Astrocyte (in vitro differentiated cells and primary cell): ENCODE measurements around the gene SH2D7. TPM values are rescaled to one million over a fixed set of nuclear protein-coding genes. Genes with fewer than 3 reads are reported as not detected.

ENCODE experiments used
- DNase-seq: peaks from one replicate; pipeline ENCODE4 v3.0.0-alpha.2; 2010; ENCODE audit warnings: low read depth
- FAIRE-seq: peaks from 2 replicates; lab custom pipeline; 2011; peaks lifted over from hg19 to GRCh38; lab: Jason Lieb, UNC
- H2AFZ ChIP-seq: 2 replicates; pipeline ENCODE4 v1.6.0; 2012; ENCODE audit warnings: low read depth, low read length, inconsistent platforms
- H3K27ac ChIP-seq: 2 replicates; pipeline ENCODE4 v1.5.1; 2011; ENCODE audit warnings: low read depth, low read length, inconsistent platforms
- H3K27me3 ChIP-seq: 2 replicates; pipeline ENCODE4 v1.6.0; 2011; ENCODE audit warnings: low read length, inconsistent platforms; ENCODE audit not compliant: insufficient read depth
- H3K36me3 ChIP-seq: 2 replicates; pipeline ENCODE4 v1.5.1; 2011; ENCODE audit warnings: low read length, inconsistent platforms; ENCODE audit not compliant: insufficient read depth
- H3K4me1 ChIP-seq: 2 replicates; pipeline ENCODE4 v1.5.1; 2011; ENCODE audit warnings: low read length, inconsistent platforms; ENCODE audit not compliant: insufficient read depth
- H3K4me2 ChIP-seq: 2 replicates; pipeline ENCODE4 v1.6.0; 2012; ENCODE audit warnings: low read length, inconsistent platforms
- H3K4me3 ChIP-seq: 2 replicates; pipeline ENCODE4 v1.5.1; 2011; ENCODE audit warnings: low read depth, mild to moderate bottlenecking, low read length, inconsistent platforms; ENCODE audit not compliant: insufficient read depth
- H3K79me2 ChIP-seq: 2 replicates; pipeline ENCODE4 v1.6.0; 2012; ENCODE audit warnings: mild to moderate bottlenecking, low read length, inconsistent platforms; ENCODE audit not compliant: insufficient read depth
- H3K9ac ChIP-seq: 2 replicates; pipeline ENCODE4 v1.6.0; 2012; ENCODE audit warnings: mild to moderate bottlenecking, low read length, inconsistent platforms
- H3K9me3 ChIP-seq: 2 replicates; pipeline ENCODE4 v1.5.1; 2012; ENCODE audit warnings: low read depth, mild to moderate bottlenecking, low read length, inconsistent platforms; ENCODE audit not compliant: insufficient read depth
- H4K20me1 ChIP-seq: 2 replicates; pipeline ENCODE4 v1.6.0; 2012; ENCODE audit warnings: low read length, inconsistent platforms; ENCODE audit not compliant: insufficient read depth
- H3K27ac Mint-ChIP-seq: one replicate; pipeline ENCODE4 v1.8.0; 2021; ENCODE audit warnings: mild to moderate bottlenecking, mixed read lengths; ENCODE audit not compliant: unreplicated experiment
- H3K27me3 Mint-ChIP-seq: one replicate; pipeline ENCODE4 v1.8.0; 2021; ENCODE audit warnings: low read depth, mixed read lengths; ENCODE audit not compliant: unreplicated experiment
- H3K36me3 Mint-ChIP-seq: one replicate; pipeline ENCODE4 v1.8.0; 2021; ENCODE audit warnings: low read depth, mixed read lengths; ENCODE audit not compliant: unreplicated experiment
- H3K4me1 Mint-ChIP-seq: one replicate; pipeline ENCODE4 v1.8.0; 2021; ENCODE audit warnings: low read depth, mixed read lengths; ENCODE audit not compliant: unreplicated experiment
- H3K4me3 Mint-ChIP-seq: one replicate; pipeline ENCODE4 v1.8.0; 2021; ENCODE audit warnings: mild to moderate bottlenecking, moderate library complexity, mixed read lengths; ENCODE audit not compliant: unreplicated experiment
- H3K9me3 Mint-ChIP-seq: one replicate; pipeline ENCODE4 v1.8.0; 2021; ENCODE audit warnings: mild to moderate bottlenecking, mixed read lengths; ENCODE audit not compliant: unreplicated experiment
- CTCF ChIP-seq: IDR thresholded peaks from 2 replicates; pipeline ENCODE4 v1.5.1; 2011; ENCODE audit warnings: low read depth, mild to moderate bottlenecking, inconsistent platforms, low read length, moderate library complexity; ENCODE audit not compliant: insufficient read depth
- EZH2 ChIP-seq: IDR thresholded peaks from 2 replicates; pipeline ENCODE4 v1.6.1; 2012; ENCODE audit warnings: mild to moderate bottlenecking, low read length, inconsistent platforms; ENCODE audit not compliant: insufficient read depth
- total RNA-seq: library from RNA; stranded (reverse); gene quantifications from 2 replicates; pipeline ENCODE4 v1.2.1, GENCODE V29; 2021

The SH2D7 gene
- total RNA-seq, 1 donor from 2014 or later: not detected

DNA sequence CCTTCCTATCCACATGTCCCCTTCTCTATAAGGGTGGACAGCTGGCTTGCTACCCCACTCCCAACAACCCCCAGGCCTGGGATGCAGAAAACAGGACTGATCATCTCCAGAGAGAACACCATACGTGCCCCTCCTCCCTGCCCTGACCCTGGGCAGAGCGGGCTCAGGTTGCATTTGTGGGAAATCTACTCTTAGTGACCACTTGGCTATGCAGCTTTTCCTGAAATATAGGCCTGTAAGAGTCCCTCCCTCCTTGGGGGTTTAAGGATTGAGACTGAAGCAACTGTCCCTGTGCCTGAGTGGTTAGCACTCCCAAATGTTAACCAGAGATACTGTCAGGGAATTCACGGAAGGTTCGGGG, 11.7 kb downstream of the SH2D7 start:
- FAIRE-seq: no peak
- H3K4me2 ChIP-seq: no peak overlapping the region
- Mint-ChIP-seq H3K27ac (no peak overlapping the region), H3K4me3 (no peak overlapping the region), H3K36me3 (peaks cover 6% of the 10 kb centered on the region), H3K9me3 (no peaks in the 10 kb centered on the region), H3K27me3 (peaks cover 32% of the 10 kb centered on the region), H3K4me1 (peaks cover 5% of the 10 kb centered on the region)
- no peak overlapping the region for H3K4me3 ChIP-seq
- H3K9ac ChIP-seq: no peak overlapping the region
- no peaks in the 10 kb centered on the region for H3K9me3 ChIP-seq
- H3K36me3 ChIP-seq: no peaks in the 10 kb centered on the region
- H3K27ac ChIP-seq: no peak overlapping the region
- no peak for TF ChIP-seq EZH2
- TF ChIP-seq CTCF: no peak
- DNase-seq: no peak
- no peak overlapping the region for H2AFZ ChIP-seq
- H3K79me2 ChIP-seq: no peaks in the 10 kb centered on the region
- peaks cover 2% of the 10 kb centered on the region for H3K27me3 ChIP-seq
- H4K20me1 ChIP-seq: no peaks in the 10 kb centered on the region
- H3K4me1 ChIP-seq: peaks cover 5% of the 10 kb centered on the region

DNA sequence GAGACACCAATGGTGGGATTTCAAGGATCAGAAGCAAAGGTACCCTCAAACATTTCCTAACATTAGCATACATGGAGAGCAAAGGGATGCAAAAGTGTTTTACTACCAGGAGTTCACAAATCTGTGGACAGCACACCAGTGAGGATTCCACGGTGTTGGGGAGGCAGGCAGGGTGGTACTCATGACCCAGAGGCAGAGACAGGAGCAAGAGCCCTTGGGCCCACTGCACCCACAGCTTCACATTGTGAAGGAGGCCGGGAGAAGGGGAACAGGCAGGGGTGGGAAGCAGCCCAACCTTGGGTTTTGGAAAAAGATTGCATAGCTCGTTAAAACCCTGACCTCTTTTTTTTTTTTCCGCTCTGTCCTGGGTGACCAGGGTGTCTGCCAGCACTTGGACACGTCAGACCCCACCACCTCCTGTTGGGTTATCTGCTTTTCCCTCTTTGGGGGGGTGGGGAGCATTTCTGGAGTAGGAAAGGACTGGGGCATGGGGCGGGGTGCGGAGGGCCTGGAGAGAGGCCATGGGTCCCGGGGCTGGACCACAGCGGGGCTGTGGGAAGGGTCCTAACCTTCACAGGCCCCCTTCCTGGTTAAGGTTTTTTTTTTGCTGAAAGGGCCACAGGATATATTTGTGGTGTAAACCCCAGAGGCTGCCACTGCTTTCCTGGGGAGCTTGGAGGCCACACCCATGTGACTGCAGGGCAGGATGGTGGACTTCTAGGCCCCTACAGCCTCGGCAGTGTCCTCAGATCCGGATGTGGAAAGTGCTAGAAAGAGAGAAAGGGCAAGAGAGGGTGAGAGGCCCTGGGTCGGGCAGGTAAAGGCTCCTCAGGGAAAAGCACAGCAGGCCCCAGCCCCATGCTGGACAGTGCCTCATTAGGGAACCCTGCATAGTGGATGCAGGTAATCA, 12.5 kb downstream of the SH2D7 start:
- Histone ChIP-seq H3K4me2 (no peak overlapping the region), H3K27ac (no peak overlapping the region), H3K9me3 (no peaks in the 10 kb centered on the region), H3K4me1 (peaks cover 5% of the 10 kb centered on the region), H2AFZ (no peak overlapping the region), H4K20me1 (no peaks in the 10 kb centered on the region), H3K4me3 (no peak overlapping the region), H3K27me3 (peaks cover 2% of the 10 kb centered on the region), H3K79me2 (no peaks in the 10 kb centered on the region), H3K9ac (no peak overlapping the region), H3K36me3 (no peaks in the 10 kb centered on the region)
- Mint-ChIP-seq H3K4me3 (no peak overlapping the region), H3K27me3 (peaks cover 39% of the 10 kb centered on the region), H3K9me3 (no peaks in the 10 kb centered on the region), H3K36me3 (peaks cover 6% of the 10 kb centered on the region), H3K27ac (no peak overlapping the region), H3K4me1 (peaks cover 5% of the 10 kb centered on the region)
- DNase-seq (no peak), FAIRE-seq (no peak)
- TF ChIP-seq CTCF (no peak), EZH2 (no peak)
